H9 (cell line): ENCODE measurements around the gene NEDD4. TPM values are rescaled to one million over a fixed set of nuclear protein-coding genes. Genes with fewer than 3 reads are reported as not detected.

Source experiments
- DNase-seq: peaks from one replicate; pipeline ENCODE4 v3.0.0-alpha.2; 2017
- H2AFZ ChIP-seq: one replicate; pipeline ENCODE4 v1.6.1; 2013; ENCODE audit warnings: mild to moderate bottlenecking, low read length, control low read depth, moderate library complexity
- H2AK5ac ChIP-seq: 2 replicates; pipeline ENCODE4 v1.6.1; 2013; ENCODE audit warnings: low read length, control low read depth, mixed read lengths; ENCODE audit not compliant: insufficient read length
- H2BK120ac ChIP-seq: one replicate; pipeline ENCODE4 v1.6.1; 2013; ENCODE audit warnings: low read depth, mild to moderate bottlenecking, low read length, control low read depth, inconsistent platforms; ENCODE audit not compliant: poor library complexity, severe bottlenecking
- H2BK12ac ChIP-seq: 2 replicates; pipeline ENCODE4 v1.6.1; 2013; ENCODE audit warnings: low read length, control low read depth, mixed read lengths, low read depth; ENCODE audit not compliant: insufficient read length
- H2BK15ac ChIP-seq: 2 replicates; pipeline ENCODE4 v1.6.1; 2013; ENCODE audit warnings: low read depth, low read length, control low read depth
- H2BK20ac ChIP-seq: one replicate; pipeline ENCODE4 v1.6.1; 2013; ENCODE audit warnings: low read depth, mild to moderate bottlenecking, low read length, control low read depth, inconsistent platforms; ENCODE audit not compliant: poor library complexity, severe bottlenecking
- H2BK5ac ChIP-seq: 2 replicates; pipeline ENCODE4 v1.6.1; 2013; ENCODE audit warnings: low read length, control low read depth, mixed read lengths; ENCODE audit not compliant: insufficient read length
- H3K14ac ChIP-seq: 2 replicates; pipeline ENCODE4 v1.6.1; 2013; ENCODE audit warnings: low read length, control low read depth; ENCODE audit not compliant: insufficient read depth
- H3K18ac ChIP-seq: 2 replicates; pipeline ENCODE4 v1.6.1; 2013; ENCODE audit warnings: low read depth, mild to moderate bottlenecking, mixed read lengths, low read length, control low read depth; ENCODE audit not compliant: insufficient read length
- H3K23ac ChIP-seq: 2 replicates; pipeline ENCODE4 v1.6.1; 2013; ENCODE audit warnings: low read length, control low read depth, mixed read lengths, low read depth; ENCODE audit not compliant: insufficient read length
- H3K23me2 ChIP-seq: 2 replicates; pipeline ENCODE4 v1.6.1; 2013; ENCODE audit warnings: low read depth, mild to moderate bottlenecking, mixed read lengths, low read length, control low read depth; ENCODE audit not compliant: insufficient read length, poor library complexity, severe bottlenecking
- H3K27ac ChIP-seq: 2 replicates; pipeline ENCODE4 v1.5.1; 2013; ENCODE audit warnings: low read length, control low read depth, mixed read lengths, low read depth; ENCODE audit not compliant: insufficient read length
- H3K27me3 ChIP-seq: 2 replicates; pipeline ENCODE4 v1.6.1; 2013; ENCODE audit warnings: low read length, control low read depth, inconsistent platforms; ENCODE audit not compliant: insufficient read depth
- H3K4ac ChIP-seq: 2 replicates; pipeline ENCODE4 v1.6.1; 2013; ENCODE audit warnings: low read depth, mild to moderate bottlenecking, control low read depth, inconsistent platforms, low read length, moderate library complexity
- H3K4me1 ChIP-seq: 2 replicates; pipeline ENCODE4 v1.6.1; 2013; ENCODE audit warnings: low read length, control low read depth, inconsistent platforms; ENCODE audit not compliant: insufficient read depth
- H3K4me2 ChIP-seq: 2 replicates; pipeline ENCODE4 v1.6.1; 2013; ENCODE audit warnings: low read length, control low read depth, mixed read lengths; ENCODE audit not compliant: insufficient read length, insufficient read depth
- H3K56ac ChIP-seq: 2 replicates; pipeline ENCODE4 v1.6.1; 2013; ENCODE audit warnings: low read depth, mild to moderate bottlenecking, mixed read lengths, low read length, control low read depth; ENCODE audit not compliant: insufficient read length
- H3K79me1 ChIP-seq: 2 replicates; pipeline ENCODE4 v1.6.1; 2013; ENCODE audit warnings: low read depth, mild to moderate bottlenecking, moderate library complexity, low read length, control low read depth, inconsistent platforms; ENCODE audit not compliant: insufficient read depth, poor library complexity, severe bottlenecking
- H3K79me2 ChIP-seq: 2 replicates; pipeline ENCODE4 v1.6.1; 2013; ENCODE audit warnings: low read length, control low read depth, inconsistent platforms; ENCODE audit not compliant: insufficient read depth
- H3K9ac ChIP-seq: 2 replicates; pipeline ENCODE4 v1.6.1; 2013; ENCODE audit warnings: low read length, control low read depth, mixed read lengths; ENCODE audit not compliant: insufficient read length; ENCODE audit errors: extremely low read depth
- H3K9me3 ChIP-seq: one replicate; pipeline ENCODE4 v1.6.1; 2013; ENCODE audit warnings: low read depth, low read length, inconsistent platforms; ENCODE audit not compliant: control insufficient read depth
- H3T11ph ChIP-seq: one replicate; pipeline ENCODE4 v1.6.1; 2013; ENCODE audit warnings: mild to moderate bottlenecking, low read length, control low read depth, inconsistent platforms
- H4K20me1 ChIP-seq: one replicate; pipeline ENCODE4 v1.6.1; 2013; ENCODE audit not compliant: control insufficient read depth, insufficient read length, insufficient read depth
- H4K5ac ChIP-seq: 2 replicates; pipeline ENCODE4 v1.6.1; 2013; ENCODE audit warnings: low read depth, mild to moderate bottlenecking, mixed read lengths, low read length, control low read depth; ENCODE audit not compliant: insufficient read length
- H4K8ac ChIP-seq: replicated peaks from 2 replicates; pipeline ENCODE4 v1.6.1; 2013; ENCODE audit warnings: low read length, control low read depth, mixed read lengths, low read depth; ENCODE audit not compliant: insufficient read length
- H4K91ac ChIP-seq: 2 replicates; pipeline ENCODE4 v1.6.1; 2013; ENCODE audit warnings: low read depth, mild to moderate bottlenecking, moderate library complexity, mixed read lengths, low read length, control low read depth; ENCODE audit not compliant: insufficient read length
- H3K27ac Mint-ChIP-seq, 3 experiments: 2 replicates in 2 of 3; 3 replicates in 1 of 3; pipeline ENCODE4 v1.8.0; 2020 to 2021; ENCODE audit warnings: mixed read lengths in 3 of 3, mild to moderate bottlenecking in 1 of 3, moderate library complexity in 1 of 3
- H3K27me3 Mint-ChIP-seq: 2 replicates; pipeline ENCODE4 v1.8.0; 2021; ENCODE audit warnings: low read depth, mild to moderate bottlenecking, moderate library complexity, mixed read lengths
- H3K36me3 Mint-ChIP-seq, 3 experiments: 2 replicates in 2 of 3; 3 replicates in 1 of 3; pipeline ENCODE4 v1.8.0; 2020 to 2021; ENCODE audit warnings: low read depth in 3 of 3, mixed read lengths in 3 of 3; ENCODE audit not compliant: insufficient read depth in 1 of 3
- H3K4me1 Mint-ChIP-seq, 2 experiments: 2 replicates each; pipeline ENCODE4 v1.8.0; 2020; ENCODE audit warnings: mixed read lengths in 2 of 2
- H3K4me3 Mint-ChIP-seq, 2 experiments: 2 replicates in 1 of 2; 3 replicates in 1 of 2; pipeline ENCODE4 v1.8.0; 2020 to 2021; ENCODE audit warnings: mild to moderate bottlenecking in 2 of 2, mixed read lengths in 2 of 2, moderate library complexity in 1 of 2
- H3K9me3 Mint-ChIP-seq, 2 experiments: 2 replicates in 1 of 2; 3 replicates in 1 of 2; pipeline ENCODE4 v1.8.0; 2020; ENCODE audit warnings: mild to moderate bottlenecking in 2 of 2, mixed read lengths in 2 of 2, moderate library complexity in 1 of 2
- WGBS: extraction: QIAGEN DNeasy Blood & Tissue Kit; methylation state at CpG from one replicate; pipeline ENCODE4 v1.1.7; 2013; ENCODE audit warnings: missing lambda C conversion rate, low lambda C conversion rate, mixed read lengths; ENCODE audit not compliant: insufficient read length; ENCODE audit errors: extremely low coverage; 5-methylcytosine and 5-hydroxymethylcytosine counted together
- total RNA-seq: library from RNA; stranded (reverse); gene quantifications from 2 replicates; pipeline ENCODE4 v1.2.1, GENCODE V29; 2021
- TF ChIP-seq, protein P1 (sequence below): fragments of 200-600 bp; sonication (generic); conservative IDR thresholded peaks from 3 replicates; pipeline ENCODE4 v1.8.0; 2021; ENCODE audit warnings: antibody characterized with exemption, mild to moderate bottlenecking

Gene NEDD4
- total RNA-seq, 1 experiment from 2014 or later: 9.6 TPM

- H2BK5ac ChIP-seq: no peak overlapping the region
- H3K18ac ChIP-seq: no peak overlapping the region
- no peak overlapping the region for H3K4ac ChIP-seq
- WGBS: no CpG with 5 or more reads among the region's 5 CpGs
- H3T11ph ChIP-seq: no peak overlapping the region
- no peaks in the 10 kb centered on the region for H4K20me1 ChIP-seq
- Mint-ChIP-seq H3K9me3 (peaks cover 0 to 5% of the 10 kb centered on the region in 2 experiments; a peak in 1 of 5 replicates), H3K4me3 (no peak overlapping the region), H3K36me3 (no peaks in the 10 kb centered on the region), H3K27me3 (peaks cover 2% of the 10 kb centered on the region), H3K27ac (no peak overlapping the region; a peak in 1 of 7 replicates), H3K4me1 (peaks cover 11 to 12% of the 10 kb centered on the region in 2 experiments)
- no peak overlapping the region for H4K8ac ChIP-seq
- H3K23me2 ChIP-seq: no peaks in the 10 kb centered on the region
- H2BK120ac ChIP-seq: no peak overlapping the region
- H3K4me1 ChIP-seq: no peaks in the 10 kb centered on the region
- no peak overlapping the region for H2BK20ac ChIP-seq
- no peaks in the 10 kb centered on the region for H3K27me3 ChIP-seq
- no peak overlapping the region for H3K23ac ChIP-seq
- no peaks in the 10 kb centered on the region for H3K79me2 ChIP-seq
- no peak overlapping the region for H3K56ac ChIP-seq
- DNase-seq: no peak
- no peak overlapping the region for H3K14ac ChIP-seq
- H4K91ac ChIP-seq: no peak overlapping the region
- no peak overlapping the region for H4K5ac ChIP-seq
- H3K27ac ChIP-seq: no peak overlapping the region
- H3K4me2 ChIP-seq: no peak overlapping the region
- no peaks in the 10 kb centered on the region for H3K9me3 ChIP-seq
- H2BK15ac ChIP-seq: no peak overlapping the region
- H3K9ac ChIP-seq: no peak overlapping the region
- H2BK12ac ChIP-seq: no peak overlapping the region
- H3K79me1 ChIP-seq: no peaks in the 10 kb centered on the region
- H2AFZ ChIP-seq: no peak overlapping the region
- TF ChIP-seq, protein P1, sequence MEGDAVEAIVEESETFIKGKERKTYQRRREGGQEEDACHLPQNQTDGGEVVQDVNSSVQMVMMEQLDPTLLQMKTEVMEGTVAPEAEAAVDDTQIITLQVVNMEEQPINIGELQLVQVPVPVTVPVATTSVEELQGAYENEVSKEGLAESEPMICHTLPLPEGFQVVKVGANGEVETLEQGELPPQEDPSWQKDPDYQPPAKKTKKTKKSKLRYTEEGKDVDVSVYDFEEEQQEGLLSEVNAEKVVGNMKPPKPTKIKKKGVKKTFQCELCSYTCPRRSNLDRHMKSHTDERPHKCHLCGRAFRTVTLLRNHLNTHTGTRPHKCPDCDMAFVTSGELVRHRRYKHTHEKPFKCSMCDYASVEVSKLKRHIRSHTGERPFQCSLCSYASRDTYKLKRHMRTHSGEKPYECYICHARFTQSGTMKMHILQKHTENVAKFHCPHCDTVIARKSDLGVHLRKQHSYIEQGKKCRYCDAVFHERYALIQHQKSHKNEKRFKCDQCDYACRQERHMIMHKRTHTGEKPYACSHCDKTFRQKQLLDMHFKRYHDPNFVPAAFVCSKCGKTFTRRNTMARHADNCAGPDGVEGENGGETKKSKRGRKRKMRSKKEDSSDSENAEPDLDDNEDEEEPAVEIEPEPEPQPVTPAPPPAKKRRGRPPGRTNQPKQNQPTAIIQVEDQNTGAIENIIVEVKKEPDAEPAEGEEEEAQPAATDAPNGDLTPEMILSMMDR: no peak
- H2AK5ac ChIP-seq: no peak overlapping the region
Observed at GRCh38 chr15:55820043-55820442, 173.4 kb downstream of the NEDD4 start.
